PC-9 (cell line): ENCODE results near the gene SMIM14. TPM values are rescaled to one million over a fixed set of nuclear protein-coding genes. Genes with fewer than 3 reads are reported as not detected.

ENCODE experiments used
- BruUV-seq: library from RNA; stranded (reverse); fragments of 400-500 nt; replicated peaks from 2 replicates; lab custom pipeline; 2021; lab: Mats Ljungman, UMichigan
- CTCF ChIA-PET: fragments of 300-600 bp; sonication (Branson Sonifier 250); formaldehyde crosslinking; loops from one replicate; lab custom pipeline; 2022; ENCODE audit warnings: antibody characterized with exemption; lab: Charles Lee
- POLR2A ChIA-PET: fragments of 300-600 bp; sonication (Branson Sonifier 250); formaldehyde crosslinking; loops from one replicate; lab custom pipeline; 2022; ENCODE audit warnings: antibody characterized with exemption; ENCODE audit not compliant: unreplicated experiment; lab: Charles Lee
- DNase-seq, 2 experiments: peaks; one replicate each; pipeline versions ENCODE4 v3.0.0 to v3.0.0-alpha.2; 2015 to 2022; ENCODE audit warnings: mixed read lengths in 1 of 2
- H2AFZ ChIP-seq: fragments of 200-600 bp; sonication (generic); 2 replicates; pipeline ENCODE4 v1.8.1; 2017; ENCODE audit warnings: antibody characterized with exemption
- H3F3A ChIP-seq: fragments of 200-600 bp; sonication (generic); 2 replicates; pipeline ENCODE4 v1.8.1; 2017; ENCODE audit warnings: antibody characterized with exemption, mild to moderate bottlenecking, low read depth; ENCODE audit not compliant: insufficient read depth
- H3K27ac ChIP-seq: fragments of 200-600 bp; sonication (generic); 2 replicates; pipeline ENCODE4 v1.6.1; 2016; ENCODE audit warnings: mixed run types
- H3K27me3 ChIP-seq: fragments of 200-600 bp; sonication (generic); 2 replicates; pipeline ENCODE4 v1.6.1; 2016; ENCODE audit warnings: low read depth, mixed run types; ENCODE audit not compliant: insufficient read depth
- H3K36me3 ChIP-seq: fragments of 200-600 bp; sonication (generic); 2 replicates; pipeline ENCODE4 v1.6.1; 2016; ENCODE audit warnings: low read depth, mixed run types
- H3K4me1 ChIP-seq: fragments of 200-600 bp; sonication (generic); replicated peaks from 2 replicates; pipeline ENCODE4 v1.6.1; 2016; ENCODE audit warnings: mixed run types; ENCODE audit not compliant: insufficient read depth
- H3K4me2 ChIP-seq: fragments of 200-600 bp; sonication (generic); 2 replicates; pipeline ENCODE4 v1.6.1; 2017; ENCODE audit warnings: mixed run types
- H3K4me3 ChIP-seq: fragments of 200-600 bp; sonication (generic); 2 replicates; pipeline ENCODE4 v1.6.1; 2016; ENCODE audit warnings: mixed run types
- H3K79me2 ChIP-seq: fragments of 200-600 bp; sonication (generic); 2 replicates; pipeline ENCODE4 v1.6.1; 2017; ENCODE audit warnings: low read depth, mixed run types
- H3K9me2 ChIP-seq: fragments of 200-600 bp; sonication (generic); 2 replicates; pipeline ENCODE4 v1.8.1; 2017; ENCODE audit warnings: mild to moderate bottlenecking; ENCODE audit not compliant: insufficient read depth
- H3K9me3 ChIP-seq: fragments of 200-600 bp; sonication (generic); 2 replicates; pipeline ENCODE4 v1.8.1; 2016; ENCODE audit warnings: low read depth; ENCODE audit not compliant: insufficient read depth
- H4K20me1 ChIP-seq: fragments of 200-600 bp; sonication (generic); 2 replicates; pipeline ENCODE4 v1.8.1; 2017; ENCODE audit not compliant: insufficient read depth
- CTCF ChIP-seq: fragments of 200-600 bp; sonication (generic); conservative IDR thresholded peaks from 2 replicates; pipeline ENCODE4 v1.6.1; 2017; ENCODE audit warnings: mixed run types, antibody characterized with exemption, mild to moderate bottlenecking, moderate library complexity
- EZH2 ChIP-seq: fragments of 200-600 bp; sonication (generic); IDR thresholded peaks from 2 replicates; pipeline ENCODE4 v1.8.0; 2017; ENCODE audit warnings: antibody characterized with exemption, low read depth
- intact Hi-C: fragments of 100-400 bp; cut with micrococcal nuclease; formaldehyde crosslinking; loops from one replicate; pipeline ENCODE4 v1.10.0; 2022; ENCODE audit not compliant: unreplicated experiment
- total RNA-seq: library from RNA; stranded (reverse); gene quantifications from 2 replicates; pipeline ENCODE4 v1.2.3, GENCODE V29; 2021

SMIM14 gene
- total RNA-seq, 1 experiment from 2014 or later = 64.1 TPM

GRCh38 chr4:39571054-39571453, 67.6 kb downstream of the SMIM14 start:
- Histone ChIP-seq H3K27me3 (no peaks in the 10 kb centered on the region), H2AFZ (no peak overlapping the region), H3K4me2 (no peak overlapping the region), H3K79me2 (no peaks in the 10 kb centered on the region), H3K4me3 (no peak overlapping the region), H3K27ac (no peak overlapping the region), H4K20me1 (no peaks in the 10 kb centered on the region), H3K4me1 (peaks cover 32% of the 10 kb centered on the region), H3F3A (peaks cover 33% of the 10 kb centered on the region; the same call in 1 of the 2 replicates), H3K9me2 (no peaks in the 10 kb centered on the region), H3K36me3 (no peaks in the 10 kb centered on the region), H3K9me3 (no peaks in the 10 kb centered on the region)
- no peak for TF ChIP-seq EZH2
- no peak for TF ChIP-seq CTCF
- intact Hi-C loops = no loop called here
- no peak for DNase-seq
- no TSS peak for BruUV-seq
- ChIA-PET POLR2A (no interaction called here), CTCF (no interaction called here)

- peak overlapping the region; percentile 66 for H3K27ac ChIP-seq
- H3K27me3 ChIP-seq = no peaks in the 10 kb centered on the region
- POLR2A ChIA-PET = no interaction called here
- H3K36me3 ChIP-seq = no peaks in the 10 kb centered on the region
- H4K20me1 ChIP-seq = no peaks in the 10 kb centered on the region
- H3K79me2 ChIP-seq = no peaks in the 10 kb centered on the region
- peaks cover 23% of the 10 kb centered on the region for H3K4me1 ChIP-seq
- H3K4me2 ChIP-seq = peak overlapping the region; percentile 55
- 0 out of 2 replicates have a peak overlapping the region, but pooled peaks have one; percentile 6 for H2AFZ ChIP-seq
- 0 out of 2 replicates have a peak overlapping the region, but pooled peaks have one; percentile 23 for H3K4me3 ChIP-seq
- intact Hi-C loops = no loop called here
- no peaks in the 10 kb centered on the region; the same call in 1 of the 2 replicates for H3K9me3 ChIP-seq
- H3K9me2 ChIP-seq = no peaks in the 10 kb centered on the region
- peaks cover 25% of the 10 kb centered on the region; the same call in 1 of the 2 replicates for H3F3A ChIP-seq
- BruUV-seq = no TSS peak
- no peak for DNase-seq
- CTCF ChIA-PET = no interaction called here
- TF ChIP-seq EZH2 (no peak), CTCF (no peak)
Observed at GRCh38 chr4:39569209-39569608, 69.5 kb downstream of the SMIM14 start.

GRCh38 chr4:39568805-39569204, 69.9 kb downstream of the SMIM14 start:
- Histone ChIP-seq H3K4me3 (no peak overlapping the region), H4K20me1 (no peaks in the 10 kb centered on the region), H3K79me2 (no peaks in the 10 kb centered on the region), H3F3A (peaks cover 21% of the 10 kb centered on the region; the same call in 1 of the 2 replicates), H3K4me1 (peaks cover 19% of the 10 kb centered on the region), H3K27ac (peak overlapping the region; percentile 66), H2AFZ (0 out of 2 replicates have a peak overlapping the region, but pooled peaks have one; percentile 6), H3K9me2 (no peaks in the 10 kb centered on the region), H3K27me3 (no peaks in the 10 kb centered on the region), H3K4me2 (peak overlapping the region; percentile 55), H3K9me3 (no peaks in the 10 kb centered on the region; the same call in 1 of the 2 replicates), H3K36me3 (no peaks in the 10 kb centered on the region)
- BruUV-seq = no TSS peak
- CTCF ChIA-PET = no interaction called here
- DNase-seq = peak in 1 of 2 experiments; percentile 81
- POLR2A ChIA-PET = no interaction called here
- TF ChIP-seq EZH2 (no peak), CTCF (no peak)
- intact Hi-C loops = no loop called here
